Lower leg skin (tissue), 3 donors: Measurements from ENCODE around the gene CMC1.

ENCODE experiments used
- POLR2A ChIP-seq, 2 donors: fragments of 450-650 bp; IDR thresholded peaks; one replicate each; pipeline ENCODE4 v1.6.1; 2016 to 2017; ENCODE audit warnings: antibody characterized with exemption in 2 of 2, mild to moderate bottlenecking in 1 of 2, moderate library complexity in 1 of 2
- TF ChIP-seq, protein P1 (sequence below), 3 donors: fragments of 450-650 bp; IDR thresholded peaks; one replicate each; pipeline ENCODE4 v1.5.1; 2016; ENCODE audit warnings: antibody characterized with exemption in 3 of 3, mild to moderate bottlenecking in 3 of 3, moderate library complexity in 2 of 3

DNA sequence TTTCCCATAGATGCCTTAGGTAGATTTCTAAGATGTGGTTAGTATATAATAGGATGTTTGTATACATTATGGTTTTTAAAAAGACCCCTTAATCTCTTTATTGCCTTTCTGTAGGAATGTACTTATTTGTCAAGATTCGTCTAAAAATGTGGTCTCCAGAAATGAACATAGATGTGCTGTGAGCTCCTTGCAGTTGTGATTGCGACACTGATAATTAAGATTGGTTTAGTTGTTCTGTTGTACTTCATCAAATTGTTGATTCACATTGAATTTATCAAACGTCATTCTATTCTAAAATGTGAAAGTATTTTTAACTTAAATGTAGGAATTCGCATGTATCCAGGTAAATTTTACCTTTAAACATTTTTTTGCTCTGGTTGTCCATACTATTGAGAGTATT is 51.2 kb downstream of the CMC1 start:
- TF ChIP-seq, protein P1, sequence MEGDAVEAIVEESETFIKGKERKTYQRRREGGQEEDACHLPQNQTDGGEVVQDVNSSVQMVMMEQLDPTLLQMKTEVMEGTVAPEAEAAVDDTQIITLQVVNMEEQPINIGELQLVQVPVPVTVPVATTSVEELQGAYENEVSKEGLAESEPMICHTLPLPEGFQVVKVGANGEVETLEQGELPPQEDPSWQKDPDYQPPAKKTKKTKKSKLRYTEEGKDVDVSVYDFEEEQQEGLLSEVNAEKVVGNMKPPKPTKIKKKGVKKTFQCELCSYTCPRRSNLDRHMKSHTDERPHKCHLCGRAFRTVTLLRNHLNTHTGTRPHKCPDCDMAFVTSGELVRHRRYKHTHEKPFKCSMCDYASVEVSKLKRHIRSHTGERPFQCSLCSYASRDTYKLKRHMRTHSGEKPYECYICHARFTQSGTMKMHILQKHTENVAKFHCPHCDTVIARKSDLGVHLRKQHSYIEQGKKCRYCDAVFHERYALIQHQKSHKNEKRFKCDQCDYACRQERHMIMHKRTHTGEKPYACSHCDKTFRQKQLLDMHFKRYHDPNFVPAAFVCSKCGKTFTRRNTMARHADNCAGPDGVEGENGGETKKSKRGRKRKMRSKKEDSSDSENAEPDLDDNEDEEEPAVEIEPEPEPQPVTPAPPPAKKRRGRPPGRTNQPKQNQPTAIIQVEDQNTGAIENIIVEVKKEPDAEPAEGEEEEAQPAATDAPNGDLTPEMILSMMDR (IDR thresholded peaks at IDR 0.05) = no peak
- no peak for TF ChIP-seq POLR2A (IDR thresholded peaks at IDR 0.05)
